Loucy (cell line): ENCODE data around the gene ARRDC2.

Source experiments
- H2AFZ ChIP-seq: fragments of 200-600 bp; sonication (generic); 2 replicates; pipeline ENCODE4 v1.6.0; 2016; ENCODE audit warnings: antibody characterized with exemption, mild to moderate bottlenecking, low read length, moderate library complexity
- H3F3A ChIP-seq: fragments of 200-600 bp; 2 replicates; pipeline ENCODE4 v1.6.0; 2016; ENCODE audit warnings: antibody characterized with exemption, low read depth, mild to moderate bottlenecking
- H3K27me3 ChIP-seq: fragments of 200-600 bp; sonication (generic); 2 replicates; pipeline ENCODE4 v1.6.1; 2014; ENCODE audit warnings: low read length, mild to moderate bottlenecking; ENCODE audit not compliant: insufficient read depth, poor library complexity, severe bottlenecking
- H3K36me3 ChIP-seq: fragments of 200-600 bp; sonication (generic); 2 replicates; pipeline ENCODE4 v1.6.1; 2016; ENCODE audit warnings: low read length; ENCODE audit not compliant: insufficient read depth
- H3K4me1 ChIP-seq: fragments of 200-600 bp; sonication (generic); 2 replicates; pipeline ENCODE4 v1.5.1; 2014; ENCODE audit warnings: low read length, mild to moderate bottlenecking; ENCODE audit not compliant: insufficient read depth, poor library complexity, severe bottlenecking
- H3K4me2 ChIP-seq: fragments of 200-600 bp; sonication (generic); 2 replicates; pipeline ENCODE4 v1.6.0; 2014; ENCODE audit warnings: antibody characterized with exemption, low read length, low read depth, mild to moderate bottlenecking; ENCODE audit not compliant: poor library complexity, severe bottlenecking
- H3K4me3 ChIP-seq: fragments of 200-600 bp; sonication (generic); 2 replicates; pipeline ENCODE4 v1.5.1; 2014; ENCODE audit warnings: low read length, mild to moderate bottlenecking, mixed read lengths; ENCODE audit not compliant: poor library complexity, severe bottlenecking
- H3K79me2 ChIP-seq: fragments of 200-600 bp; sonication (generic); 2 replicates; pipeline ENCODE4 v1.6.1; 2014; ENCODE audit warnings: low read length; ENCODE audit not compliant: insufficient read depth
- H3K9ac ChIP-seq: fragments of 200-600 bp; sonication (generic); 2 replicates; pipeline ENCODE4 v1.6.0; 2014; ENCODE audit warnings: mild to moderate bottlenecking, low read depth, low read length, moderate library complexity; ENCODE audit not compliant: poor library complexity, severe bottlenecking
- H3K9me2 ChIP-seq: fragments of 200-600 bp; sonication (generic); replicated peaks from 2 replicates; pipeline ENCODE4 v1.6.1; 2016; ENCODE audit warnings: low read depth, low read length, mixed read lengths
- H3K9me3 ChIP-seq: fragments of 200-600 bp; sonication (generic); 2 replicates; pipeline ENCODE4 v1.6.1; 2014; ENCODE audit warnings: mild to moderate bottlenecking, antibody characterized with exemption, low read length, low read depth; ENCODE audit not compliant: insufficient read depth
- H4K20me1 ChIP-seq: fragments of 200-600 bp; sonication (generic); 2 replicates; pipeline ENCODE4 v1.6.0; 2014; ENCODE audit warnings: antibody characterized with exemption, low read length, mild to moderate bottlenecking; ENCODE audit not compliant: insufficient read depth, poor library complexity, severe bottlenecking
- CTCF ChIP-seq: fragments of 200-600 bp; sonication (generic); conservative IDR thresholded peaks from 2 replicates; pipeline ENCODE4 v1.5.1; 2014; ENCODE audit warnings: mild to moderate bottlenecking, antibody characterized with exemption, low read length
- EZH2phosphoT487 ChIP-seq: fragments of 200-600 bp; IDR thresholded peaks from 2 replicates; pipeline ENCODE4 v1.6.1; 2018; ENCODE audit warnings: antibody characterized with exemption, mild to moderate bottlenecking, moderate library complexity, borderline replicate concordance

Gene ARRDC2

DNA sequence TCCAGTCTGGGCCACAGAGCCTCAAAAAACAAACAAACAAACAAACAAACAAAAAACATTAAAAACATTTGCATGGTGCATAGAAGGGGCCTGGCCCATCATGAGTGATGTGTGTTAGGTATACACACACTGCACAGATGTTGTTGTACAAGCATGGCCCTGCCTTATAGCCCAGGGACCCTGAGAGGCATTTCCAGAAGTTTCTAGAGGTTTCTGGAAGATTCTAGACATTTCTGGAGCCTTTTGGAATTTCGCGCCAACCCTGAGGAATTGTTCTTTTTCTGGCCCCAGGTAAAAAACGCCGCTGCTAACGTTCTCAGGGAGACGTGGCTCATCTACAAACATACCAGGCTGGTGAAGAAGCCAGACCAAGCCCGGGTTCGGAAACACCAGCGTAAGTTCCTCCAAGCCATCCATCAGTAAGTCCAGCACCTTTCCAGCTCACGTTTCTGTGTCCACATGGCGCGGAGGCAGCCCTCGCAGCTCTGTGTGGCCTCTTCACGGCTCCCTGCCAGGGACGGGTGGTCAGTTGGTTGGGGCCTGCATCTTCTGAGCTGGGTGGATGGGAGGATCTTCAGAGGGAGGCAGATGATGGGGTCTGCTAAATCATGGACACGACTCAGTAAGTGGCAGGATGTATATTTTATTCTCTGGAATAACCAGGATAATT, 18.4 kb upstream of the ARRDC2 start:
- H3K9me2 ChIP-seq, result no peaks in the 10 kb centered on the region
- H3F3A ChIP-seq, result no peaks in the 10 kb centered on the region
- H3K9ac ChIP-seq, result no peak overlapping the region
- H4K20me1 ChIP-seq, result no peaks in the 10 kb centered on the region
- no peaks in the 10 kb centered on the region for H3K27me3 ChIP-seq
- no peaks in the 10 kb centered on the region for H3K79me2 ChIP-seq
- H3K4me2 ChIP-seq, result no peak overlapping the region
- H3K4me1 ChIP-seq, result no peaks in the 10 kb centered on the region
- TF ChIP-seq EZH2phosphoT487 (no peak), CTCF (no peak)
- H3K9me3 ChIP-seq, result no peaks in the 10 kb centered on the region
- H3K4me3 ChIP-seq, result no peak overlapping the region
- no peaks in the 10 kb centered on the region for H3K36me3 ChIP-seq
- no peak overlapping the region for H2AFZ ChIP-seq

- Histone ChIP-seq H3K9me3 (no peaks in the 10 kb centered on the region), H3K4me1 (no peaks in the 10 kb centered on the region), H3K4me2 (no peak overlapping the region), H4K20me1 (no peaks in the 10 kb centered on the region), H3K4me3 (no peak overlapping the region), H3K9me2 (no peaks in the 10 kb centered on the region), H3F3A (no peaks in the 10 kb centered on the region), H3K36me3 (no peaks in the 10 kb centered on the region), H3K79me2 (no peaks in the 10 kb centered on the region), H3K9ac (no peak overlapping the region), H3K27me3 (no peaks in the 10 kb centered on the region), H2AFZ (no peak overlapping the region)
- no peak for TF ChIP-seq CTCF
- TF ChIP-seq EZH2phosphoT487, result no peak
Measured at GRCh38 chr19:17993076-17993813, 14.7 kb upstream of the ARRDC2 start.

- Histone ChIP-seq H3K9ac (no peak overlapping the region), H2AFZ (peak overlapping the region; percentile 88)
Measured at GRCh38 chr19:17996826-17997316, 11.1 kb upstream of the ARRDC2 start.

More at GRCh38 chr19:17996826-17997316, 11.1 kb upstream of the ARRDC2 start:
- TF ChIP-seq EZH2phosphoT487 (no peak), CTCF (peak; percentile 91)
- no peak overlapping the region for H3K4me3 ChIP-seq
- no peaks in the 10 kb centered on the region for H3F3A ChIP-seq
- H3K9me2 ChIP-seq, result no peaks in the 10 kb centered on the region
- H3K9me3 ChIP-seq, result no peaks in the 10 kb centered on the region
- H3K79me2 ChIP-seq, result peaks cover 6% of the 10 kb centered on the region
- H3K36me3 ChIP-seq, result no peaks in the 10 kb centered on the region
- H3K4me2 ChIP-seq, result no peak overlapping the region
- peaks cover 8% of the 10 kb centered on the region for H3K4me1 ChIP-seq
- no peaks in the 10 kb centered on the region for H3K27me3 ChIP-seq
- peaks cover 4% of the 10 kb centered on the region for H4K20me1 ChIP-seq
